ENCODE data around the gene SUSD2.

DNA sequence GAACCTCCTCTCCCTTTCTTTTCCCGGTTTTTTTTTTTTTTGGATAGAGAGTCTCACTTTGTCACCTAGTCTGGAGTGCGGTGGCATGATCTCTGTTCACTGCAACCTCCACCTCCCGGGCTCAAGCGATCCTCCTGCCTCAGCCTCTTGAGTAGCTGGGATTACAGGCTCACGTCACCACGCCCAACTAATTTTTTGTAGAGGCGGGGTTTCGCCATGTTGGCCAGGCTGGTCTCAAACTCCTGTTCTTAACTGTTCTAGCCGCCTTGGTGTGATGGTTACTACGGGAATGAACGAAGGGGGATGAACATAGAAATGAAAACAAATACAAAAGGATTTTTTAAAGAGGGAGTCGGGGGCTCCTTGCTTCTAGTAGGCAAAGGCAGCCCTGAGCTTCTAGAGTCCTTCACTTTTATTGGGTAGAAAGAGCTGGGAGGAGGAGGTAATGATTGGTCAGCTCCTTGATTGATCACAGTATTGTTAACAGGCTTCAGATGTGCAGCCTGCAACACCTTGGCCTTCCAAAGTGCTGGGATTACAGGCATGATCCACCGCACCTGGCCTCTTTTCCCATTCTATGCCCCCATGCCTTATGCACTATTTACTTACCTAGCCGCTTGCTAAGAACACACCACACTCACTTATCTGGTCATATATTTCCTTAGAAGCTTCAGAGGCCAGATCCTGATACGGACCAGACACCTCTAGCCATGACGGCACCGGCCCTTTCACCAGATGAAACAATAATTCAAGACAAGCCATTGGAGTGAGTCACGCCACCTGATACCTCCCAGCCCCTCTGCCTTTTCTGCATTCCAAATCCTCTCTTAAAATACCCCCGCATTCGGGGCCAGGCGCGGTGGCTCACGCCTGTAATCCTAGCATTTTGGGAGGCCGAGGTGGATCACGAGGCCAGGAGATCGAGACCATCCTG lies 20.7 kb downstream of the SUSD2 start:
- TF ChIP-seq, protein P1, sequence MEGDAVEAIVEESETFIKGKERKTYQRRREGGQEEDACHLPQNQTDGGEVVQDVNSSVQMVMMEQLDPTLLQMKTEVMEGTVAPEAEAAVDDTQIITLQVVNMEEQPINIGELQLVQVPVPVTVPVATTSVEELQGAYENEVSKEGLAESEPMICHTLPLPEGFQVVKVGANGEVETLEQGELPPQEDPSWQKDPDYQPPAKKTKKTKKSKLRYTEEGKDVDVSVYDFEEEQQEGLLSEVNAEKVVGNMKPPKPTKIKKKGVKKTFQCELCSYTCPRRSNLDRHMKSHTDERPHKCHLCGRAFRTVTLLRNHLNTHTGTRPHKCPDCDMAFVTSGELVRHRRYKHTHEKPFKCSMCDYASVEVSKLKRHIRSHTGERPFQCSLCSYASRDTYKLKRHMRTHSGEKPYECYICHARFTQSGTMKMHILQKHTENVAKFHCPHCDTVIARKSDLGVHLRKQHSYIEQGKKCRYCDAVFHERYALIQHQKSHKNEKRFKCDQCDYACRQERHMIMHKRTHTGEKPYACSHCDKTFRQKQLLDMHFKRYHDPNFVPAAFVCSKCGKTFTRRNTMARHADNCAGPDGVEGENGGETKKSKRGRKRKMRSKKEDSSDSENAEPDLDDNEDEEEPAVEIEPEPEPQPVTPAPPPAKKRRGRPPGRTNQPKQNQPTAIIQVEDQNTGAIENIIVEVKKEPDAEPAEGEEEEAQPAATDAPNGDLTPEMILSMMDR (IDR thresholded peaks at IDR 0.05; ENCODE audit: borderline replicate concordance, extremely low read depth, low read length, poor library complexity, severe bottlenecking), result no peak
- no peak for TF ChIP-seq EZH2 (IDR thresholded peaks at IDR 0.05; ENCODE audit: borderline replicate concordance, low read depth, low read length, severe bottlenecking)

Data from DND-41 (cell line).